A673 (cell line): Measurements from ENCODE around the gene SLC15A1.

ENCODE experiments used
- CTCF ChIP-seq: fragments of 300-800, 200-600 bp; sonication (generic); conservative IDR thresholded peaks from 2 replicates; pipeline ENCODE4 v1.5.1; 2017; ENCODE audit warnings: low read depth, mild to moderate bottlenecking, antibody characterized with exemption, low read length, moderate library complexity, mixed read lengths
- EZH2 ChIP-seq: fragments of 200-600 bp; sonication (generic); IDR thresholded peaks from 2 replicates; pipeline ENCODE4 v1.6.1; 2017; ENCODE audit warnings: borderline replicate concordance, low read depth, mild to moderate bottlenecking, mixed read lengths, antibody characterized with exemption, low read length; ENCODE audit not compliant: poor library complexity, severe bottlenecking

DNA sequence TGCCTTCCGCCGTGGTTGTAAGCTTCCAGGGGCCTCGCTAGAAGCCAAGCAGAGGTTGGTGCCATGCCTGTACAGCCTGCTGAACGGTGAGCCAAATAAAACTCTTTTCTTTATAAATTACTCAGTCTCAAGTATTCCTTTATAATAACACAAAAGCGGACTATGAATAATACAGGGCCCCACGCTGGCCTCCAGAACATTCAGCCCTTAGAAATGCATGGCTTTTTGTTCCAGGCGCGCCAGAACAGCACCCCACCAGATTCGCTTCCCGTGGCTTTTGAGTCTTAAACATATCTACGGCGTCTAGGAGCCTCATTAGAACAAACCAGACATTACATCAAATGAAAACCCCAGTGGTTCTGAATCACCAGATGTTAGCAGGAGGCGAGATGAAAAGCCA lies 75.1 kb downstream of the SLC15A1 start:
- TF ChIP-seq CTCF (no peak), EZH2 (no peak)
